Measurements from ENCODE around the gene EHMT1. TPM values are rescaled to one million over a fixed set of nuclear protein-coding genes. Genes with fewer than 3 reads are reported as not detected.

EHMT1 gene
- total and polyA plus RNA-seq, 2 of the 13 experiments (the other 11 are each of a cell fraction or from before 2014, with no cell fraction given), result 23.0 to 27.1 TPM

GRCh38 chr9:137589441-137590122, 29.2 kb upstream of the EHMT1 start (continued):
- TF ChIP-seq ATF6 (CRISPR knock-in tag; conservative IDR thresholded peaks at IDR 0.05) (no peak), POGZ (CRISPR knock-in tag; IDR thresholded peaks at IDR 0.05) (no peak), MED13 (CRISPR knock-in tag; IDR thresholded peaks at IDR 0.05) (no peak), KDM1A (CRISPR knock-in tag; IDR thresholded peaks at IDR 0.05) (no peak), KLF9 (CRISPR knock-in tag; IDR thresholded peaks at IDR 0.05; ENCODE audit: low read depth) (no peak), MXD4 (CRISPR knock-in tag; IDR thresholded peaks at IDR 0.05) (no peak), HNRNPL (IDR thresholded peaks at IDR 0.05; ENCODE audit: low read depth, low read length) (no peak), ZNF800 (CRISPR knock-in tag; IDR thresholded peaks at IDR 0.05) (no peak), TFDP2 (CRISPR knock-in tag; IDR thresholded peaks at IDR 0.05) (0 out of 2 replicates have a peak, but pooled peaks have one; percentile 16), ZNF691 (CRISPR knock-in tag; IDR thresholded peaks at IDR 0.05; ENCODE audit: borderline replicate concordance, low read depth) (no peak), ZNF619 (CRISPR knock-in tag; IDR thresholded peaks at IDR 0.05) (no peak), CBX1 (IDR thresholded peaks at IDR 0.05; ENCODE audit: low read depth) (no peak), ZNF484 (CRISPR knock-in tag; IDR thresholded peaks at IDR 0.05; ENCODE audit: borderline replicate concordance, low read depth) (no peak), ZKSCAN1 (IDR thresholded peaks at IDR 0.05; ENCODE audit: low read length) (no peak), HNRNPH1 (optimal IDR thresholded peaks at IDR 0.05; ENCODE audit: low read depth, low read length) (no peak), ZNF570 (CRISPR knock-in tag; IDR thresholded peaks at IDR 0.05; ENCODE audit: borderline replicate concordance) (no peak), ZGPAT (CRISPR knock-in tag; IDR thresholded peaks at IDR 0.05) (no peak), PAWR (CRISPR knock-in tag; IDR thresholded peaks at IDR 0.05; ENCODE audit: borderline replicate concordance) (no peak), SALL2 (CRISPR knock-in tag; IDR thresholded peaks at IDR 0.05) (no peak), SMAD9 (CRISPR knock-in tag; IDR thresholded peaks at IDR 0.05) (no peak), NRL (CRISPR knock-in tag; IDR thresholded peaks at IDR 0.05; ENCODE audit: borderline replicate concordance) (peak; percentile 40; the same call in 1 of the 2 replicates), ZNF292 (CRISPR knock-in tag; IDR thresholded peaks at IDR 0.05; ENCODE audit: borderline replicate concordance, low read depth) (no peak), ELF4 (CRISPR knock-in tag; IDR thresholded peaks at IDR 0.05; ENCODE audit: borderline replicate concordance) (no peak), MAFF (IDR thresholded peaks at IDR 0.05; ENCODE audit: low read depth, low read length) (no peak)

All from HepG2 (cell line).